Measurements from ENCODE around the gene ALDH3A1. TPM values are rescaled to one million over a fixed set of nuclear protein-coding genes. Genes with fewer than 3 reads are reported as not detected.

The ALDH3A1 gene
- total RNA-seq, 2 donors from 2014 or later, result 0.42 to 0.44 TPM

GRCh38 chr17:19714542-19715411, 33.3 kb downstream of the ALDH3A1 start:
- Histone ChIP-seq H3K9me3 (ENCODE audit: control insufficient read depth, low read length) (no peaks in the 10 kb centered on the region), H3K36me3 (ENCODE audit: control insufficient read depth, insufficient read depth, low read length) (no peaks in the 10 kb centered on the region), H3K27ac (ENCODE audit: low read depth, low read length) (no peak overlapping the region), H3K4me3 (ENCODE audit: low read length) (no peak overlapping the region), H3K27me3 (ENCODE audit: control insufficient read depth, insufficient read depth, low read length, poor library complexity, severe bottlenecking) (no peaks in the 10 kb centered on the region), H3K9ac (ENCODE audit: extremely low read depth, low read length, poor library complexity, severe bottlenecking) (no peak overlapping the region), H3K4me1 (ENCODE audit: control insufficient read depth, insufficient read depth, low read length) (no peaks in the 10 kb centered on the region)
- no peaks in the 10 kb centered on the region for H3K9me3 Mint-ChIP-seq
- DNase-seq, result peak; percentile 83
- no peaks in the 10 kb centered on the region for H3K27me3 Mint-ChIP-seq (ENCODE audit: insufficient read depth)
- no peaks in the 10 kb centered on the region for H3K36me3 Mint-ChIP-seq (ENCODE audit: low read depth)
- no peak overlapping the region for H3K4me3 Mint-ChIP-seq
- TF ChIP-seq CTCF (conservative IDR thresholded peaks at IDR 0.05), result peak; percentile 25
- H3K27ac Mint-ChIP-seq, result no peak overlapping the region
- peaks cover 9% of the 10 kb centered on the region for H3K4me1 Mint-ChIP-seq
- 92 to 94% methylated on average over 15 to 27 of the region's 27 CpGs for WGBS, 2 experiments (ENCODE audit: insufficient coverage in 1 of 2, insufficient read length in 1 of 2)

- Histone ChIP-seq H3K9me3 (ENCODE audit: control insufficient read depth, low read length) (no peaks in the 10 kb centered on the region), H3K4me3 (ENCODE audit: low read length) (no peak overlapping the region), H3K27me3 (ENCODE audit: control insufficient read depth, insufficient read depth, low read length, poor library complexity, severe bottlenecking) (no peaks in the 10 kb centered on the region), H3K27ac (ENCODE audit: low read depth, low read length) (no peak overlapping the region), H3K9ac (ENCODE audit: extremely low read depth, low read length, poor library complexity, severe bottlenecking) (no peak overlapping the region), H3K36me3 (ENCODE audit: control insufficient read depth, insufficient read depth, low read length) (no peaks in the 10 kb centered on the region), H3K4me1 (ENCODE audit: control insufficient read depth, insufficient read depth, low read length) (no peaks in the 10 kb centered on the region)
- no peak for TF ChIP-seq CTCF (conservative IDR thresholded peaks at IDR 0.05)
- Mint-ChIP-seq H3K27me3 (ENCODE audit: insufficient read depth) (no peaks in the 10 kb centered on the region), H3K27ac (no peak overlapping the region), H3K4me3 (no peak overlapping the region), H3K36me3 (ENCODE audit: low read depth) (no peaks in the 10 kb centered on the region), H3K9me3 (no peaks in the 10 kb centered on the region), H3K4me1 (peaks cover 9% of the 10 kb centered on the region)
- DNase-seq, result peak; percentile 56
- WGBS, 2 experiments (ENCODE audit: insufficient coverage in 1 of 2, insufficient read length in 1 of 2), result 88 to 92% methylated on average over 12 to 28 of the region's 28 CpGs
These were observed 34.2 kb downstream of the ALDH3A1 start for GRCh38 chr17:19713901-19714361.

- no peaks in the 10 kb centered on the region for H3K9me3 ChIP-seq (ENCODE audit: control insufficient read depth, low read length)
- H3K27ac ChIP-seq (ENCODE audit: low read depth, low read length), result no peak overlapping the region
- no peak overlapping the region for H3K9ac ChIP-seq (ENCODE audit: extremely low read depth, low read length, poor library complexity, severe bottlenecking)
- H3K4me3 Mint-ChIP-seq, result no peak overlapping the region
- H3K36me3 Mint-ChIP-seq (ENCODE audit: low read depth), result no peaks in the 10 kb centered on the region
- H3K4me1 Mint-ChIP-seq, result peaks cover 9% of the 10 kb centered on the region
- no peaks in the 10 kb centered on the region for H3K36me3 ChIP-seq (ENCODE audit: control insufficient read depth, insufficient read depth, low read length)
- H3K27me3 ChIP-seq (ENCODE audit: control insufficient read depth, insufficient read depth, low read length, poor library complexity, severe bottlenecking), result no peaks in the 10 kb centered on the region
- H3K4me1 ChIP-seq (ENCODE audit: control insufficient read depth, insufficient read depth, low read length), result no peaks in the 10 kb centered on the region
- H3K27me3 Mint-ChIP-seq (ENCODE audit: insufficient read depth), result no peaks in the 10 kb centered on the region
- 92 to 93% methylated on average over 11 to 16 of the region's 16 CpGs for WGBS, 2 experiments (ENCODE audit: insufficient coverage in 1 of 2, insufficient read length in 1 of 2)
- peak; percentile 87 for DNase-seq
- no peaks in the 10 kb centered on the region for H3K9me3 Mint-ChIP-seq
- H3K27ac Mint-ChIP-seq, result no peak overlapping the region
- peak; percentile 67 for TF ChIP-seq CTCF (conservative IDR thresholded peaks at IDR 0.05)
- no peak overlapping the region for H3K4me3 ChIP-seq (ENCODE audit: low read length)
These were observed 34.6 kb downstream of the ALDH3A1 start for GRCh38 chr17:19713462-19713861.
